Erythroblast (primary cell): ENCODE results near the gene UTRN.

Experiments used
- DNase-seq, 2 experiments: peaks; one replicate each; lab custom pipeline; 2025; lab: John Stamatoyannopoulos, UW
- GATA1 ChIP-seq: IDR thresholded peaks from 2 replicates; pipeline ENCODE4 v1.6.1; 2011; ENCODE audit warnings: low read depth, mild to moderate bottlenecking, control low read depth, low read length, moderate library complexity
- POLR2A ChIP-seq: IDR thresholded peaks from 2 replicates; pipeline ENCODE4 v1.6.1; 2011; ENCODE audit warnings: mild to moderate bottlenecking, low read length

The UTRN gene

DNA sequence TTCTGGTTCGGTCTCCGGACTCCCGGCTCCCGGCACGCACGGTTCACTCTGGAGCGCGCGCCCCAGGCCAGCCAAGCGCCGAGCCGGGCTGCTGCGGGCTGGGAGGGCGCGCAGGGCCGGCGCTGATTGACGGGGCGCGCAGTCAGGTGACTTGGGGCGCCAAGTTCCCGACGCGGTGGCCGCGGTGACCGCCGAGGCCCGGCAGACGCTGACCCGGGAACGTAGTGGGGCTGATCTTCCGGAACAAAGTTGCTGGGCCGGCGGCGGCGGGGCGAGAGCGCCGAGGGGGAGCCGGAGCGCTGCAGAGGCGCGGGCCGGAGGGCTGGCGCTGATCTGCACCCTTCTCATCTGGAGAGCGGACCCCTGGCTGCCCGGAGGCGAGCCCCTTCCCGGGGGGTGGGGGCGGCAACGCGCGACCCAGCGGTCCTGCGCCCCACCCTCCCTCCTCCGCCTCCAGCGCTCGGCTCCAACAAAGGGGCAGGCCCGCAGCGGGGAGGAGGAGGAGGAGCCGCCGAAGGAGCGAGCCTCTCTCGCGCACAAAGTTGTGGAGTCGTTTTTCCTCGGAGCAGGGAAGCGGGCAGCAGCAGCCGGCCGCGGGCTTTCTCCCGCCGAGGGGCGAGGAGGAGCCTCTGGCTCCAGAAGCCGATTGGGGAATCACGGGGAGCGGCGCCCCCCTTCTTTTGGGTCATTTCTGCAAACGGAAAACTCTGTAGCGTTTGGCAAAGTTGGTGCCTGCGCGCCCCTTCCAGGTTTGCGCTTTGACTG lies at the start of gene UTRN:
Gene UTRN (plus strand): TSS at position 553 of the 765 bp plus-strand sequence. CDS start 6,494 bp downstream, outside the sequence.
- TF ChIP-seq POLR2A = no peak
- no peak for TF ChIP-seq GATA1
- DNase-seq = peak; percentile 37 to 46

DNA sequence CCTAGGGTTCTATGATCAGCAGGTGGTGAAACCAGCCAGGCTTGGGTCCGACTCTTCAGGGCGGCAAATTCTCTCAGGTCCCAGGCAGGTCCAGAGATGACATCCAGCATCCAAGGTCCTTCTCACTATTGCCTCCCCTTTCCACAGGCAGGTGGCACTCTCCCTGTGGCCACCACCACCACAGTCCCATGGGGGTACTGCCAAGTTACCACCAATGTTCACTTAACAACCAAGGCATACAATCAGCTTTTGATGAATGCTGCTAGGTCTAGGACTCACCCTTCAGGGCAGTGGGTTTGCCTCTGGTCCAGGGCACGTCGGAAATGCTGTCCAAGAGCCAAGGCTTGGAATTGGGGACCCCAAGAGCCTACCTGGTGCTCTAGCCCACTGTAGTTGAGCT lies 40.4 kb upstream of the UTRN start:
- no peak for TF ChIP-seq GATA1
- no peak for DNase-seq

DNA sequence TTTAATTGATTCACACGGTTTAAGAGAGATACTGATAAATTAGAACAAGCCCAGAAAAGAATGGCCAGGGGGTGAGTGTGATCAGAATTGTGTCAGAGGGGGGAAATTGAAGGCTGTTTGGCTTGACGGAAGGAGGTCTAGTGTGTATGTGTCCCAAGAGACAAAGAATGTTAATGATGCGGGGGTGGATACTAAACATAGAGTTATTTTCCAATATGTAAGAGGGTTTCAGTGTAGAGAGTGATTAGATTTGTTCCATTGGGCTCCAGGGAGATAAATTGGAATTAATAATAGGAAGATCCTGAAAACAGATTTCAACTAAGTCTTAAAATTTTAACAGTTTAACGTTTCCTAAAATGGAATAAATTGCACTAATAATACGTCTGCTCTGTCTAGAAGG lies 38.1 kb upstream of the UTRN start:
- DNase-seq = no peak
- TF ChIP-seq POLR2A (no peak), GATA1 (no peak)

DNA sequence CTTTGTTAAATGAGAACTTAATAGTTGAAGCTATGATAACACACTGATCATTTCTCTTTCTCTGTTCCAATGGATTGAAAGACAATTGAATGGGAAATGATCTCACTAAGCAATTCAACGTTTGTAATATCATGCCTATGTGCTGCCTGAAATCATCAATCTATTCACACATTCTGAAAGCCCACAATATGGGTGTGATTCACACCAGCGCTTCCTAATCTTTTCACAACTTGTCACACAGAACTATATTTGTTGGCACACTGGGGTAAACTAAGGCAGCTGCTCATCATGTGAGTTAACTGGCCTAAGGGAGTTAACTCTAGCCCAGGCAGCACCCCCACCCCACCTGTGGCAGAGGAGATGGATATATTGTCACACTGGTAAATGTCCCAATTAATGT lies 37.1 kb upstream of the UTRN start:
- TF ChIP-seq POLR2A (no peak), GATA1 (no peak)
- DNase-seq = no peak

DNA sequence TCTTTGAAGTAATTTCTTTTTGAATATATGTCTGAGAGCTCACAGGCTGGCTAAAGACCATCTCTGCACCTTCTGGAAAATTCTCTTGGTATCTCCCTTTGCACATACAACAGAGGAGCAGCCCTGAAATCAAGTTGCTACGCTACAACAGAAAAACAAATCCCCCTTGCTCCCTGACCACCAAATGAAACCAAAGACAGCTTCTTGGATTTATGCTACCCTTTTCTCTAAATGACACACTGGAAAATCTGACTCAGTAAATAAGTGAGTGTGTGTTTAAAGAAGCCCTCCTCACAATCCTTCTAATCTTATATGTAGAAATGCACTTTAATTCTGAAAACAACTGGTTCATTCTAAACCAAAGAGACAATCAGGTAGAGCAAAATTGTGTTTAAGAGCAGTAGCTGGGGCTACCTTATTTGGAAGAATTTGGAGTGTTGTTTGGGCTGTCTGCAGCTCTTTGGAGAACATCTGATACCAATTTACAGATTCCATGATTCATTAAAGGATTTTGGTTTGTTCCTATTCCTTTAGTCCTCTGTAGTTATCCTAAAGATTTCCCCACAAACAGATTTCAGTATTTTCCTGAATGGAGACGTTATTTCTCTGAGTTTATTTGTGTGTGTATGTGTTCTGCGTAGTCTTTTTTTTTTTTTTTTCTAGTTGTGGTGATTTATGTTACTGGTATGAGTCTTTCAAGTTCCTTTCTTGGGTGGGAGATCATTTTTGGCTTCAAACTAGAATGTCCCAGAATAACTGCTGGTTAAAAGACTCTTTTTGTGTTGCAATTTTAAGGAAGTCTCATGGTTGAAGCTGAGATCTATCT lies 36.4 kb upstream of the UTRN start:
- no peak for DNase-seq
- TF ChIP-seq GATA1 (no peak), POLR2A (no peak)

- no peak for TF ChIP-seq POLR2A
- TF ChIP-seq GATA1 = no peak
- no peak for DNase-seq
These were observed 34.9 kb upstream of the UTRN start for GRCh38 chr6:144250276-144250675.

DNA sequence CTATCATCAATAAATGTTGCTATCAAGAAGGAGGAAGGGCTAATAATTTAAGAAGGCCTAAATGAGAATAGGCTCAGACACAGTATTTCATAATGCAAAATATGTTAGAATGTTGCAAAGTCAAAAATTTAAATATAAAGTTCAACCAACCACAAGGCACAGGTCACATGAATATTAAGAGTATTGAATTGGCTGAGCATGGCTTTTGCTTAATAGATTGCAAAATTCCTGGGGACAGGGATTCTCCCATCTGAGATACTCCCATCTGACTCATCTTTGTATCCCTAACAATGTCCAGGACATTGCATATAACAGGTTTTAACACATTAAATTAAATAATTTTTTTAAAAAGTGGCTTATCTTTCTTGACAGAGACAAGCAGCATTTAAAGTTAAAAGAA lies 32.9 kb upstream of the UTRN start:
- no peak for DNase-seq
- TF ChIP-seq POLR2A (no peak), GATA1 (no peak)

DNA sequence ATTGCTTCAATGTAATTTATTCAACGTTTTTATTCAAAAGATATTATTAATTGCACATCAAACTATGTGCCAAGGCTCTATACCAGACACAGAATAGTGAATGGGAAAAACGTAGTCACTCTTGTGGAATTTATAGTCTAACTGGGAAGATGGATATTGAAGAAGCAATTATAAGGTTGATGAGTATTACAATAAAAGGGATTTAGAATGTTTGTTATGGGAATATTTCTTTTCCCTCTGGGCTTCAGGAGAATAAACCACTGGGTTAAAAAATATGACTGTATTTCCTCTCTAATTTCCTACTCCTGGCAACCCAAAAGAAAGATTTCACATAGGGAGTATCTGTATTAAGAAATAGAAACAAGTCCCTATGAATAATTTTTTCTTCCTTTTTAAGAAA lies 25.1 kb upstream of the UTRN start:
- no peak for TF ChIP-seq GATA1
- DNase-seq = no peak

GRCh38 chr6:144262470-144263369 lies 22.4 kb upstream of the UTRN start:
- no peak for TF ChIP-seq POLR2A
- TF ChIP-seq GATA1 = no peak
- DNase-seq = no peak

DNA sequence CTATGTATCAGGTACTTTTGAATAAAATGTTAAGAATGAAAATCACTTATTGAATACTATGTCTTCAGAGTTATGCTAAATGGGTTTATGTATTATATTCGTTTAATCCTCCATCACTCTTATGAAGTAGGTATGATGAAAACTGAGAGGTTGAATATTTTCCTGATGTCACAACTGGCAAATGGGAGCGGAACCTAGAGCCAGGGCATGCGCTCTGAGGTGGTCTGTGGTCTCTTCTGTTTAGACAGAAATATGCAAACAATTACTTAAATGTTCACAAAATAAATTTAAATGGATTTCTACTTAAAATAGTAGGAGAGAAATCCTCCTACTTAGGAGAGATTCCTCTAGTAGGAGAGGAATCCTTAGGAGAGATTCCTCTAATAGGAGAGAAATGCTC lies 21.3 kb upstream of the UTRN start:
- TF ChIP-seq GATA1 (no peak), POLR2A (no peak)
- no peak for DNase-seq

DNA sequence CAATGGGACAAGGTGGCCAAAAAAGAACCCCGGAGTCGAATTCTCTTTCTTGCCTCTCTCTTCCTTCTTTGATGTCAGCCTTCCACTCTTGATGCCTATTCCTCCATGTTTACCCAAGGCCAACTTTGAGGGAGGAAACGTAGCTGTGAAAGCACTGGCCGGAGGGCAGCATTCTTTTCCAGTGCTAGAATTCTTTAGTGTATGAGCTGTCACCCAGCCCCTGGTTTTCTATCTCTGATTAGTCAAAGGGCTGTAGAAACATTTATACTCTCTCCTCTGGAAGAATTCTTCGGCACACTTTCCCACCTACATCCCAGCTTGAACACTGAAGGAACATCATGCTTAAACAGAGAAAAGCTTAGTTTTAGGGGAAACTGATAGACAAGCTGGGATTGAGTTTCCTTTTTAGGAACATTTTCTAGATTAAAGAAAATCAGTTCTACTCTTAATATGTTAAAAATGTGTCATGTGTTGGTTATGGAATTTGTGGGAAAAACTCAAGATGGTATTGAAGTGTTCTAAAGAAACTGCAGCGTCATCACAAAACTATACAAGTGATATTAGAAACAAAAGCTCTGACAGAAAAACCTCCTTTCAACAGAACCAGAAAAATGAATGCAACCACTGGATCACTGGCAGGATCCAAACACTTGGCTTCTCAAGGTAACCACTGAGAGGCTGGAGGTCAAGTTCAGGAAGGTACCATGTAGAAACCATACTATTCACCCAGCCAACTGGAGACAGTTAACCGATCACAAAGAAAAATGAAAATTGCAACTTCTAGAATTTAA lies 20.7 kb upstream of the UTRN start:
- no peak for TF ChIP-seq POLR2A
- no peak for TF ChIP-seq GATA1
- no peak for DNase-seq

- no peak for TF ChIP-seq GATA1
- no peak for TF ChIP-seq POLR2A
- DNase-seq = no peak
These were observed 20.1 kb upstream of the UTRN start for GRCh38 chr6:144265061-144265357.

DNA sequence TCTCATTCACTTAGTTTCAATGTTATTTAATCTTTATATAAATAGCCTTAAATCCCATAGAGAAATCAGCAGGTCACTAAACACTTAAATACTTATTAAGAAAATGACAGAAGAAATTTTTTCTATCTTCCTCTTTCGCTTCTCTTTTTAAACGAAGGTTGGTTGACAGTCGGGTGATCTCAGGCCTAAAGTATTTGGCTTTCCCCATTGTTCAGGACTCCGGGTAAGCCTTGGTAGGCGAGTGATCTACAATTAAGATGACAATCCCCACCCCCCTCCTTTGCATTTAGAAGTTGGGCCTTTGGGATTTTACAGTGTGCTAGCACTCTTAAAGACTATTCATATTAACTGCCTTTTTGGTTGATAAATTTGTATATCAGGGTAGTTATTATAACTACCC lies 19.7 kb upstream of the UTRN start:
- DNase-seq = no peak
- TF ChIP-seq POLR2A (no peak), GATA1 (no peak)

GRCh38 chr6:144266091-144266649 lies 19.0 kb upstream of the UTRN start:
- TF ChIP-seq POLR2A (no peak), GATA1 (no peak)
- DNase-seq = no peak
